HG03045 (cell line): Measurements from ENCODE around the gene EXOC4.
"Not testable (repeated sequence)": the region's sequence is repeated elsewhere in the genome, so short reads cannot be mapped to it uniquely, and the experiment has no call there.

Experiments used
- ATAC-seq: cut with Tn5 transposase; IDR thresholded peaks from one replicate; pipeline ENCODE4 v1.9.1; 2021; ENCODE audit warnings: mild to moderate bottlenecking, moderate library complexity; ENCODE audit not compliant: unreplicated experiment

The EXOC4 gene

GRCh38 chr7:133609806-133610205, 356.9 kb downstream of the EXOC4 start:
- no peak for ATAC-seq

- ATAC-seq: no peak
Measured at GRCh38 chr7:133611955-133612354, 359.1 kb downstream of the EXOC4 start.

- ATAC-seq: no peak
Measured at GRCh38 chr7:133613250-133613790, 360.4 kb downstream of the EXOC4 start.

GRCh38 chr7:133614251-133614650, 361.4 kb downstream of the EXOC4 start:
- ATAC-seq: no peak

GRCh38 chr7:133618970-133619369, 366.1 kb downstream of the EXOC4 start:
- no peak for ATAC-seq

GRCh38 chr7:133619491-133619890, 366.6 kb downstream of the EXOC4 start:
- ATAC-seq: no peak

- no peak for ATAC-seq
Measured at GRCh38 chr7:133623721-133624120, 370.8 kb downstream of the EXOC4 start.

GRCh38 chr7:133625046-133625445, 372.2 kb downstream of the EXOC4 start:
- ATAC-seq: no peak

GRCh38 chr7:133629701-133630100, 376.8 kb downstream of the EXOC4 start:
- ATAC-seq: no peak

GRCh38 chr7:133633055-133633454, 380.2 kb downstream of the EXOC4 start:
- no peak for ATAC-seq

- ATAC-seq: no peak
Measured at GRCh38 chr7:133635541-133635940, 382.7 kb downstream of the EXOC4 start.

GRCh38 chr7:133638857-133639256, 386.0 kb downstream of the EXOC4 start:
- ATAC-seq: no peak

- no peak for ATAC-seq
Measured at GRCh38 chr7:133641436-133641835, 388.6 kb downstream of the EXOC4 start.

- ATAC-seq: no peak
Measured at GRCh38 chr7:133642907-133643306, 390.0 kb downstream of the EXOC4 start.

- ATAC-seq: not testable (repeated sequence)
Measured at GRCh38 chr7:133643652-133644051, 390.8 kb downstream of the EXOC4 start.

- ATAC-seq: no peak
Measured at GRCh38 chr7:133645884-133646391, 393.1 kb downstream of the EXOC4 start.

GRCh38 chr7:133646472-133647315, 393.8 kb downstream of the EXOC4 start:
- ATAC-seq: no peak

GRCh38 chr7:133649593-133649992, 396.7 kb downstream of the EXOC4 start:
- no peak for ATAC-seq

- no peak for ATAC-seq
Measured at GRCh38 chr7:133650069-133650468, 397.2 kb downstream of the EXOC4 start.

GRCh38 chr7:133650487-133651300, 397.8 kb downstream of the EXOC4 start:
- no peak for ATAC-seq

GRCh38 chr7:133652547-133652946, 399.7 kb downstream of the EXOC4 start:
- ATAC-seq: no peak
